Memory B cell (primary cell): ENCODE results near the gene CLEC3B.
"Not testable (repeated sequence)": the region's sequence is repeated elsewhere in the genome, so short reads cannot be mapped to it uniquely, and the experiment has no call there.

Source experiments
- ATAC-seq: fragments of 150-1000 bp; cut with Tn5 transposase; 2 replicates; pipeline ENCODE4 v1.10.0; 2021; ENCODE audit warnings: low read depth, mild to moderate bottlenecking, moderate library complexity
- DNase-seq, 2 donors: peaks; one replicate each; pipeline ENCODE4 v3.0.0; 2022; ENCODE audit warnings: low spot score in 2 of 2
- H3K27ac Mint-ChIP-seq: one replicate; pipeline ENCODE4 v1.8.0; 2022; ENCODE audit warnings: mild to moderate bottlenecking, moderate library complexity, mixed read lengths
- H3K27me3 Mint-ChIP-seq: one replicate; pipeline ENCODE4 v1.8.0; 2022; ENCODE audit warnings: mixed read lengths
- H3K36me3 Mint-ChIP-seq: one replicate; pipeline ENCODE4 v1.8.0; 2022; ENCODE audit warnings: mild to moderate bottlenecking, mixed read lengths
- H3K4me1 Mint-ChIP-seq: one replicate; pipeline ENCODE4 v1.8.0; 2022; ENCODE audit warnings: mixed read lengths
- H3K4me3 Mint-ChIP-seq: one replicate; pipeline ENCODE4 v1.8.0; 2022; ENCODE audit warnings: mild to moderate bottlenecking, moderate library complexity, mixed read lengths
- H3K9me3 Mint-ChIP-seq: one replicate; pipeline ENCODE4 v1.8.0; 2022; ENCODE audit warnings: mixed read lengths

The CLEC3B gene

DNA sequence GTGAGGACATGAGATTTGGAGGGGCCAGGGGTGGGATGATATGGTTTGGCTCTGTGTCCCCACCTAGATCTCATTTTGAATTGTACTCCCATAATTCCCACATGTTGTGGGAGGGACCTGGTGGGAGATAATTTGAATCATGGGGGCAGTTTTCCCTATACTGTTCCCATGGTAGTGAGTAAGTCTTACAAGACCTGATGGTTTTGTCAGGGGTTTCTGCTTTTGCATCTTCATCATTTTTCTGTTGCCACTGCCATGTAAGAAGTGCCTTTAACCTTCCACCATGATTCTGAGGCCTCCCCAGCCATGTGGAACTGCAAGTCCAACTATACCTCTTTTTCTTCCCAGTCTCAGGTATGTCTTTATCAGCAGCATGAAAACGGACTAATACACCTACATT is 52.2 kb downstream of the CLEC3B start:
- H3K27me3 Mint-ChIP-seq = peaks cover 14% of the 10 kb centered on the region
- ATAC-seq, H3K4me1 Mint-ChIP-seq, H3K36me3 Mint-ChIP-seq, H3K4me3 Mint-ChIP-seq, H3K27ac Mint-ChIP-seq, H3K9me3 Mint-ChIP-seq, DNase-seq: not testable (repeated sequence)

- ATAC-seq = no peak
Measured at GRCh38 chr3:45078910-45079522, 52.9 kb downstream of the CLEC3B start.

DNA sequence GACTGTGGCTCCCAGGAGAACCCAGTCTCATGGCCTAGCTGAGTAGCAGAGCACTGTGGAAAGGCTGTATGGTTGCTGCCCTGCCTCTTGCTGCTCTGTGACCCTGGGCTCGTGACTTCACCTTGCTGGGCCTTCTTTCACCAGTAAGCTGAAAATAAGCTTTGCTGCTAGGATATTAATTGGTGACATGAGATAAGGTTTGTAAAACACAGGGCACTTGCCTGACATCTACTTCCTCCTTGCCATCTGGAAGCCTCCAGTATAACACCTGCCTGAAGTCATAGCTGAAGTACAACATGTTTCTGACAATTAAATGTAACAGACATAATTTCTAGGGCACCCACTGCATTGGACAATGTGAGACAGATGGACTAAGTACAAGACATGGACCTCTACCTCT is 53.6 kb downstream of the CLEC3B start:
- peaks cover 2% of the 10 kb centered on the region for H3K9me3 Mint-ChIP-seq
- no peaks in the 10 kb centered on the region for H3K36me3 Mint-ChIP-seq
- no peak overlapping the region for H3K27ac Mint-ChIP-seq
- ATAC-seq (no peak), DNase-seq (no peak)
- no peaks in the 10 kb centered on the region for H3K4me1 Mint-ChIP-seq
- no peak overlapping the region for H3K4me3 Mint-ChIP-seq
- peaks cover 6% of the 10 kb centered on the region for H3K27me3 Mint-ChIP-seq

More at GRCh38 chr3:45078910-45079522, 52.9 kb downstream of the CLEC3B start:
- H3K27me3 Mint-ChIP-seq = peaks cover 11% of the 10 kb centered on the region
- no peaks in the 10 kb centered on the region for H3K36me3 Mint-ChIP-seq
- H3K27ac Mint-ChIP-seq = no peak overlapping the region
- peaks cover 2% of the 10 kb centered on the region for H3K9me3 Mint-ChIP-seq
- no peak for DNase-seq
- H3K4me3 Mint-ChIP-seq = no peak overlapping the region
- H3K4me1 Mint-ChIP-seq = no peaks in the 10 kb centered on the region

DNA sequence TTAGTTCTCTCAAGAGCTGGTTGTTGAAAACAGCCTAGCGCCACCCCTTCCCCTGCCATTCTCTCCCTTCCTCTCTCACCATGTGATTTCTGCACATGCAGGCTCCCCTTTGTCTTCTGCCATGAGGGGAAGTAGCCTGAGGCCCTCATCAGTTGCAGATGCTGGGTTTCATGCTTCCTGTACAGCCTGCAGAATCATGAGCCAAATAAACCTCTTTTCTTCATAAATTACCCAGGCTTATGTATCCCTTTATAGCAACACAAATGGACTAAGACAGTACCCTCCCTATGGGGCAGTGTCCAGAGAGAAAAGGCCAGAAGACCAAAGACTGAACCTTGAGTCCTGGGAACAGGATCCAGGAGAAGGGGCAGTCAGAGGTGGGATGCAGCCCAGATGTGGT is 54.7 kb downstream of the CLEC3B start:
- no peaks in the 10 kb centered on the region for H3K4me1 Mint-ChIP-seq
- no peak overlapping the region for H3K4me3 Mint-ChIP-seq
- no peak overlapping the region for H3K27ac Mint-ChIP-seq
- no peak for DNase-seq
- no peak for ATAC-seq
- no peaks in the 10 kb centered on the region for H3K36me3 Mint-ChIP-seq
- peaks cover 6% of the 10 kb centered on the region for H3K27me3 Mint-ChIP-seq
- H3K9me3 Mint-ChIP-seq = peaks cover 2% of the 10 kb centered on the region

DNA sequence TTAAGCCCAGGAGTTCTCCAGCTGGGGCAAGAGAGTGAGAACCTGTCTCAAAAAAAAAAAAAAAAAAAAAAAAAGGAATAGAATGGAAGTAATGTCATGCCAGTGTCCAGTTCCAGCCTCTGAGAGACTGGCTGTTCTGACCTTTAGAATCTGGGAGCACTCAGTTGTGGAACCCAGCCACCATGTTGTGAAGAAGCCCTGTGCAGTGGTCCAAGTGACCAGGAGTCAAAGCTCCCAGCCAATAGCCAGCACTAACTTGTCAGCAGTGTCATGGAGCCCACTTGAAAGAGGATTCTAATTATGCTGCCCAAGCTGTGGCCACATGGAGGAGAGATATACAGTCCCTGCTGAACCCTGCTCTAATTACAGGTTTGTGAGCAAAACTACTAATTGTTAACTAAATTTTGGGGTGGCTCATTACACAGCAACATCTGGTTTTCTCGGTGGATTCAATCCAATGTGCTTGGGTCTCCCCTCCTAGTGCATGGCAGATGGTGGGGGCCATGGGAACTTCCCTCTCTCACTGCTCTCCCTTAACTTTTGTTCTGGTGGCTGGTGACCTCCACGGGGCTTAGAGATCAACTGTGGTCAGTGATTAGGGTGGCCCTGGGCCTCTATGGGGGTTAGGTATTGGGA is 55.5 kb downstream of the CLEC3B start:
- no peak for ATAC-seq
- Mint-ChIP-seq H3K4me1 (no peaks in the 10 kb centered on the region), H3K27me3 (peaks cover 6% of the 10 kb centered on the region), H3K27ac (no peak overlapping the region), H3K9me3 (peaks cover 2% of the 10 kb centered on the region), H3K4me3 (no peak overlapping the region), H3K36me3 (no peaks in the 10 kb centered on the region)
- DNase-seq = no peak

DNA sequence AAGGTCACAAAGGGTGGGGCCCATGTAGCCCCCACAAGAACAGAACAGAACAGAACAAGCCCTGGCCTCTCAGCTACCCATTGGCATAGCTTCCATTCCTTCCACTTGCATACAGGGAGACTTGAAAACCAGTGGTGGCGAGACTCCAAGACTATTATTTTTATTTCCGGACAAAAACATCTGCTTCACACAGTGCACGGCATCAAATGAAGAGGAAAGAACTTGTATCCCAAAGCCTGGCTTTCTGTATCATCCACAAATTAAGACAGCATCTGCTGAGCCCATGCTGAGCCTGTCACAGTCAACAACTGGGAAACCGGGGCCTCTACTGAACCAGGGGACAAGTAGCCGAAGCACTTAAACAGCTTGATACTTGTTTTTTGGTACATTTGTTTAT is 56.0 kb downstream of the CLEC3B start:
- Mint-ChIP-seq H3K27ac (no peak overlapping the region), H3K4me3 (no peak overlapping the region), H3K4me1 (no peaks in the 10 kb centered on the region), H3K36me3 (no peaks in the 10 kb centered on the region), H3K27me3 (peaks cover 6% of the 10 kb centered on the region), H3K9me3 (peaks cover 2% of the 10 kb centered on the region)
- ATAC-seq (no peak), DNase-seq (no peak)

- no peaks in the 10 kb centered on the region for H3K36me3 Mint-ChIP-seq
- H3K9me3 Mint-ChIP-seq = peaks cover 2% of the 10 kb centered on the region
- no peaks in the 10 kb centered on the region for H3K4me1 Mint-ChIP-seq
- peaks cover 6% of the 10 kb centered on the region for H3K27me3 Mint-ChIP-seq
- H3K4me3 Mint-ChIP-seq = no peak overlapping the region
- H3K27ac Mint-ChIP-seq = no peak overlapping the region
- DNase-seq (no peak), ATAC-seq (no peak)
Measured at GRCh38 chr3:45083023-45083422, 56.9 kb downstream of the CLEC3B start.

DNA sequence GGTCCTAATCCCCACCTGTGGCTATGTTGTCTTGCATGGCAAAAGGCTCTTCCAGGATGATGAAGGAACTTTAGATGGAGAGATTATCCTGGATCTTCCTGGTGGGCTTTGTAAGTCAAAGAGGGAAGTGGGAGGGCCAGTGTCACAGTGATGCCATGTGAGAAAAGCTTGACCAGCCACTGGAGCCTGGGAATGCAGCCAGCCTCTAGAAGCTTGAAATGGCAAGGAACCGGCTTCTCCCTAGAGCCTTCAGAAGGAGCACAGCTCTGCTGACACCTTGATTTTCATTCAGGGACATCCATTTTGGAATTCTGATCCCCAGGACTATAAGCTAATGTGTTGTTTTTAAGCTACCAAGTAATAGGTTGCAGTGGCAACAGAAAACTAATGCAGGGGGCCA is 58.3 kb downstream of the CLEC3B start:
- Mint-ChIP-seq H3K27me3 (peaks cover 4% of the 10 kb centered on the region), H3K36me3 (no peaks in the 10 kb centered on the region), H3K4me3 (no peak overlapping the region), H3K27ac (no peak overlapping the region), H3K4me1 (no peaks in the 10 kb centered on the region), H3K9me3 (peaks cover 2% of the 10 kb centered on the region)
- ATAC-seq (no peak), DNase-seq (no peak)

DNA sequence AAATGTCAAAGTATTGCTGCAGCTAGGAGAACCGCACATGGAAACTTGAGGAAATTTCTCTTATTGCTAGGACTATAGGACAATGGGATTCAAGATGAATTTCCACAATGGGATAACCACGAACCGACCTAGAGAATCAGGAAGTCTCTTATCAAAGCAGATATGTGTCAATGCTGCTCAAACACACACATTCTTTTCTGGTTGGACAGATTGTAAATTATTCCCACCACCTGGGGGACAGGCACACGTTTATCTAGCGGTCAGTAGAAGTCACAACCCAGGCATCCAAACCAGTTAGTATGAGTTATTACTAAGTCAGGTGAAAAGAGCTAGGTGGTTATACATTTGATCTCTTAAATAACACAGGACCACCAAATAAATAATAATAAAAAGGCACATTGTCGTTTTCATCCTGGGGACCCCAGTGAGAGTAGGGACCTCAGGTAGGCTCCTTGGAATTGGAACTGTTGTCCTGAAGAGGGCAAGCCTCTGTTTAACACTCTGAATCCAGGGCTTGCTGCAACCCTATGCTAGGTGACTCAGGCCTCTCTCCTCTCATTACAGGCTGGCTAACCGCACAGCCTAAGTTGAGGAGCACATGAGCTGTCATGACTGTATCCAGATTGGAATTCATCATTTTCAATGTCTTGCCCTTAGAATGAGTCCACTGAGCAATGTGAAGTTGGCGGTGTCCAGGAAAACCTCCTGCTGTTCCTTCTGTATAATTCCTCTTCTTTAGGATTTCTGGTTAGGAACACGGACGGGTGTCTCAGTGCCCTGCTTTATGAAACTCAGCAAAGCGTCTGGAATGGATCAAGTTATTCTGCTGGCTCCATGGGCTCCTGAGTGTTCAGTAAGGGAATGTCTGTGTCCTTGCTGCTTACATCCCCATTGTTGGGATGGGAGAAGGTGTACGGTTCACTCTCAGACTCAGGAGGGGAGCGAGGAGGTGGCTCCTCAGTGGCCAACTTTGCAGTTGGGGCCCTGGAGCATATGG is 59.0 kb downstream of the CLEC3B start:
- H3K4me3 Mint-ChIP-seq = no peak overlapping the region
- H3K9me3 Mint-ChIP-seq = peaks cover 1% of the 10 kb centered on the region
- ATAC-seq (no peak), DNase-seq (no peak)
- H3K27me3 Mint-ChIP-seq = peaks cover 2% of the 10 kb centered on the region
- H3K4me1 Mint-ChIP-seq = no peaks in the 10 kb centered on the region
- H3K27ac Mint-ChIP-seq = no peak overlapping the region
- H3K36me3 Mint-ChIP-seq = no peaks in the 10 kb centered on the region
